Measurements from ENCODE around the gene MT1E. TPM values are rescaled to one million over a fixed set of nuclear protein-coding genes. Genes with fewer than 3 reads are reported as not detected.
A peak's percentile ranks its signal among the peaks of the same experiment; 100 is the strongest.
"Not testable (repeated sequence)": the region's sequence is repeated elsewhere in the genome, so short reads cannot be mapped to it uniquely, and the experiment has no call there.

Gene MT1E
- total RNA-seq, 4 donors from 2014 or later, result 53.9 to 2,225 (median 195) TPM

DNA sequence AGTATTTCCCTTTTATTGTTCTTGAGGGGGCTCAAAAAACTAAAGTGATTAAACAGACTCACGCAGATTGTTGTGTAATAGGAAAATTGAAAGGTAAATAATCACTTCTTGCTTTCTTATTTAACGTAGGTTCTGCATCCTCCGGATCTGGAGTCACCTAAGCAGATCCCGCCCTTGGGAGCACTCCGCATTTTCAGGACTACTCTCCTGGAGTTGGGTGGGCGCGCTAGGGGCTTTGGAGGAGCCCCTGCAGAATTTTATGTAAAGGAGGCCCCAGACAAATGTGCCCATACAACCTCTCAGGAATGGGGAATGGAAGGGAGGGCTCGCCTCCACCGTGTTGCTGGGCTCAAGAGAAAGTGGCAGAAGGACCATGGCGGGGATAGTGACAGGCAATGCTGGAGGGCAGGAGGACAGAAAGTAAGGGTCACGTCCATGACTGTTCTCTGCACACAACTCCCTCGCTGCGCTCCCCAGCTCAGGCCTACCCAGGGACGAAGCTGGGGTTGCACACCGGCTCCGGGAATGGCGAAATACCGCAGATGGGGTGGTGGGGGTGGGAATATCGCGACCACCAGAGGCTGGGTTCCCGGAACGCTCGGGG, 8.9 kb upstream of the MT1E start:
- peak overlapping the region in 2 of 4 donors; percentile 35 to 47 for H3K27ac ChIP-seq
- peaks cover 0 to 21% (median 0%) of the 10 kb centered on the region in 4 donors for H3K4me1 ChIP-seq
- peak overlapping the region; percentile 27 to 55 (median 41) for H3K4me3 ChIP-seq
- no peaks in the 10 kb centered on the region for H3K9me3 ChIP-seq
- no peak for DNase-seq
- H3K36me3 ChIP-seq, result no peaks in the 10 kb centered on the region
- no peaks in the 10 kb centered on the region for H3K27me3 ChIP-seq
- TF ChIP-seq, protein P1, sequence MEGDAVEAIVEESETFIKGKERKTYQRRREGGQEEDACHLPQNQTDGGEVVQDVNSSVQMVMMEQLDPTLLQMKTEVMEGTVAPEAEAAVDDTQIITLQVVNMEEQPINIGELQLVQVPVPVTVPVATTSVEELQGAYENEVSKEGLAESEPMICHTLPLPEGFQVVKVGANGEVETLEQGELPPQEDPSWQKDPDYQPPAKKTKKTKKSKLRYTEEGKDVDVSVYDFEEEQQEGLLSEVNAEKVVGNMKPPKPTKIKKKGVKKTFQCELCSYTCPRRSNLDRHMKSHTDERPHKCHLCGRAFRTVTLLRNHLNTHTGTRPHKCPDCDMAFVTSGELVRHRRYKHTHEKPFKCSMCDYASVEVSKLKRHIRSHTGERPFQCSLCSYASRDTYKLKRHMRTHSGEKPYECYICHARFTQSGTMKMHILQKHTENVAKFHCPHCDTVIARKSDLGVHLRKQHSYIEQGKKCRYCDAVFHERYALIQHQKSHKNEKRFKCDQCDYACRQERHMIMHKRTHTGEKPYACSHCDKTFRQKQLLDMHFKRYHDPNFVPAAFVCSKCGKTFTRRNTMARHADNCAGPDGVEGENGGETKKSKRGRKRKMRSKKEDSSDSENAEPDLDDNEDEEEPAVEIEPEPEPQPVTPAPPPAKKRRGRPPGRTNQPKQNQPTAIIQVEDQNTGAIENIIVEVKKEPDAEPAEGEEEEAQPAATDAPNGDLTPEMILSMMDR (IDR thresholded peaks at IDR 0.05), result no peak
- TF ChIP-seq POLR2A (IDR thresholded peaks at IDR 0.05), result no peak

DNA sequence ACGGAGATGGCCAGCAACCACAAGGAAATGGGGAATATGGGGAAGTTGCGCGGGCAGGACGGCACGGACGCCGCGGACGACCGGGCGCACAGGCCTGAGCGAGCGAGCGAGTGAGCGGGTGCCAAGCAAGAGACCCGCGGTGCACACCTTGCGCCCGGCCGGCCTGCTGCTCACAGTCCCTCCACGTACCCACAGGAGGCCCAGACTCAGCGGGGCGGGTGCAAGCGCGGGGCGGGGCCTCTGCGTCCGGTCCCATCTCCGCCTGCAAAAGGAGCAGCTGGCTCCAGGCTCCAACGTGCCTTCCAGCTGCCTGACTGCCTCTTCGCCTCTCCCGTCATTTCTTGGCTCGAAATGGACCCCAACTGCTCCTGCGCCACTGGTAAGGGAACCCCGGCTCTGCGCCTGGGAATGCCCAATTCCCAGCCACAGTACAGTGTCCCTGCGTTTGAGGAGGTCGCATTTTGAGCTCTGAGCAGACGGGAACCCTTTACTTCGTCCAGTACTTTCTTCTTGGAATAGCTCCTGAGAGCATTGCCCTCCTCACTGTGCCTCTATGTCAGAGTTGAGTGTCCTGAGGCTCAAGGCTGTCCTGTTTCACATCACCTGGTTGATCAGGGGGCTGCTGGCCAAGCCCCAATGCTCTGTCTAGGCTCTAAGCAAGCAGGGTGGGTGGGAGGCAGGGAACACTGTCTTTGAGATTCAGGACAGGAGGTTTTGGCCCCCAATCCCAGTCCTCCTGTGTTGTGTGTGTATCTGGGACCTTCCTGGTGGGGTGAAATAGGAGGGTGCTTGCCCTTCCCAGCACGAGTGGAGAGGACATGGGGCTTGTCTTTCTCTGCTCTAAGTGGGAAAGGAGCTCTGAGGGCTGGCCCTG, 8.1 kb upstream of the MT1E start:
- no peaks in the 10 kb centered on the region for H3K36me3 ChIP-seq
- H3K9me3 ChIP-seq, result no peaks in the 10 kb centered on the region
- peaks cover 0 to 21% (median 0%) of the 10 kb centered on the region in 4 donors for H3K4me1 ChIP-seq
- H3K4me3 ChIP-seq, result peak overlapping the region; percentile 27 to 55 (median 41)
- TF ChIP-seq, protein P1 (IDR thresholded peaks at IDR 0.05), result peak in 2 of 6 experiments; percentile 13 to 25
- TF ChIP-seq POLR2A (IDR thresholded peaks at IDR 0.05), result no peak
- peak in 2 of 3 donors; percentile 77 to 86 for DNase-seq
- no peaks in the 10 kb centered on the region for H3K27me3 ChIP-seq
- peak overlapping the region in 2 of 4 donors; percentile 35 to 47 for H3K27ac ChIP-seq

DNA sequence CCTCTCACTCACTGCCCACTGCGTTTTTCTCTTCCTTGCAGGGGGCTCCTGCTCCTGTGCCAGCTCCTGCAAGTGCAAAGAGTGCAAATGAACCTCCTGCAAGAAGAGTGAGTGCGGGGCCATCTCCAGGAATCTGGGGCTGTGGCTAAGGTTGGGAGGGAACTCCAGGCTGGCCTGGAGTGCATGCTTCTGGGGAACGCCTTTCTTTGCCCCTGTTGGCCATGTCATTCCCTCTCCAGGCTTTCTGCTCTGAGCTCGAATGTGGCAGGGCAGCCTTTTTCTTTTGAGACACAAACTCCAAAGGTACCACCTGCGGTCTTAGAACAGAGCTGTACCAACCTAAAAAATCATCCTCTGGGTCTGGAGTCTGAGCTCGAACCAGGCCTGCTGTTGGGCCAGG, 7.4 kb upstream of the MT1E start:
- H3K4me3 ChIP-seq, result no peak overlapping the region

DNA sequence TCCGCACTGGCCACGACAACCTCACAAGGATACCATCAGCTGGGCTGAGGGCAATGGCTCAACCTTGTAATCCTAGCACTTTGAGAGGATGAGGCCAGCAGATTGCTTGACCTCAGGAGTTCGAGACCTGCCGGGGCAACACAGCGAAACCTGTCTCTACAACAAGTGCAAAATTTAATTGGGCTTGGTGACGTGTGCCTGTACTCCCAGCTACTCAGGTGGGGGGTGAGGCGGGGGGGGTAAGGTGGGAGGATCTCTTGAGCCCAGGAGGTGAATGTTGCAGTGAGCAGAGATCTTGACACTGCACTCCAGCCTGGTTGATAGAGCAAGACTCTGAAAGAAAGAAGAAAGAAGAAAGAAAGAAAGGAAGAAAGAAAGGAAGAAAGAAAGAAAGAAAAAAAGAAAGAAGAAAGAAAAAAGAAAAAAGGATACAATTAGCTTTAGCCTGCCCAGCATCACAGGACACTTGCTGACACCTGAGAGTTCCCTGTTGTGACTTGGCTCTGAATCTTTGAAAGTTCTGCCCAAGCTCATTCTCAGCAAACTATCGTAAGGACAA, 5.2 kb upstream of the MT1E start:
- no peaks in the 10 kb centered on the region for H3K36me3 ChIP-seq
- no peak for DNase-seq
- no peak overlapping the region for H3K4me3 ChIP-seq
- no peak for TF ChIP-seq POLR2A (IDR thresholded peaks at IDR 0.05)
- TF ChIP-seq, protein P1 (IDR thresholded peaks at IDR 0.05), result no peak
- no peaks in the 10 kb centered on the region for H3K9me3 ChIP-seq
- no peaks in the 10 kb centered on the region for H3K27me3 ChIP-seq
- no peak overlapping the region for H3K27ac ChIP-seq
- H3K4me1 ChIP-seq, result peaks cover 0 to 21% (median 2%) of the 10 kb centered on the region in 4 donors

More for the DNA sequence above, 7.4 kb upstream of the MT1E start:
- H3K27ac ChIP-seq, result no peak overlapping the region
- no peak for TF ChIP-seq POLR2A (IDR thresholded peaks at IDR 0.05)
- TF ChIP-seq, protein P1 (IDR thresholded peaks at IDR 0.05), result no peak
- no peaks in the 10 kb centered on the region for H3K36me3 ChIP-seq
- DNase-seq, result no peak
- H3K27me3 ChIP-seq, result no peaks in the 10 kb centered on the region
- H3K9me3 ChIP-seq, result no peaks in the 10 kb centered on the region
- H3K4me1 ChIP-seq, result peaks cover 0 to 21% (median 0%) of the 10 kb centered on the region in 4 donors

DNA sequence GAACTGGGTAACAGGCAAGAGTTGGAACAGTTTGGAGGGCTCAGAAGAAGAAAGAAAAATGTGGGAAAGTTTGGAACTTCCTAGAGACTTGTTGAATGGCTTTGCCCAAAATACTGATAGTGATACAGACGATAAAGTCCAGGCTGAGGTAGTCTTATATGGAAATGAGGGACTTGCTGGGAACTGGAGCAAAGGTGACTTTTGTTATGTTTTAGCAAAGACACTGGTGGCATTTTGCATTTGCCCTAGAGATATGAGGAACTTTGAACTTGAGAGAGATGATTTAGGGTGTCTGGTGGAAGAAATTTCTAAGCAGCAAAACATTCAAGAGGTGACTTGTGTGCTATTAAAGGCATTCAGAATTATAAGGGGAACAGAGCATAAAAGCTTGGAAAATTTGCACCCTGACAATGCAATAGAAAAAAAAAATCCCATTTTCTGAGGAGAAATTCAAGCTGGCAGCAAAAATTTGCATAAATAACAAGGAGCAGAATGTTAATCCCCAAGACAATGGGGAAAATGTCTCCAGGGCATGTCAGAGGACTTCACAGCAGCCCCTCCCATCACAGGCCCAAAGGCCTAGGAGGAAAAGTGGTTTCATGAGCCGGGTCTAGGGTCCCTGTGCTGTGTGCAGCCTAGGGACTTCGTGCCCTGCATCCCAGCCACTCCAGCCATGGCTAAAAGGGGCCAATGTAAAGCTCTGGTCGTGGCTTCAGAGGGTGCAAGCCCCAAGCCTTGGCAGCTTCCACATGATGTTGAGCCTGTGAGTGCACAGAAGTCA, 3.7 kb upstream of the MT1E start:
- not testable (repeated sequence) for H3K9me3 ChIP-seq, H3K27me3 ChIP-seq, H3K27ac ChIP-seq, DNase-seq, H3K36me3 ChIP-seq, H3K4me3 ChIP-seq
- H3K4me1 ChIP-seq, result peaks cover 0 to 17% (median 4%) of the 10 kb centered on the region in 4 donors

DNA sequence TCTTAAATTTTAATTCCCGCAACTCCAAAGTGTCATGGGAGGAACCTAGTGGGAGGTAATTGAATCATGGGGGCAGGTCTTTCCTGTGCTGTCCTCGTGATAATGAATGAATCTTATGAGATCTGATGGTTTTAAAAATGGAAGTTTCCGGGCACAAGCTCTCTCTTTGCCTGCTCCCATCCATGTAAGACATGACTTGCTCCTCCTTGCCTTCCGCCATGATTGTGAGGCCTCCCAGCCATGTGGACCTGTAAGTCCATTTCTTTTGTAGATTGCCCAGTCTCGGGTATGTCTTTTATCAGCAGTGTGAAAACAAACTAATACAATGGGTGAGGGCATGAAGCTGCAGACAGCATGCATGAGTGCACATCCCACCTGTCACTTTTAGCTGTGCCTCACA, 2.4 kb upstream of the MT1E start:
- H3K4me1 ChIP-seq, H3K4me3 ChIP-seq, DNase-seq, H3K9me3 ChIP-seq, H3K36me3 ChIP-seq, H3K27ac ChIP-seq, H3K27me3 ChIP-seq: not testable (repeated sequence)

Measured in Peyer's patch (tissue), 4 donors.